Sigmoid colon (tissue), 3 donors: ENCODE data around the gene WDR33.

Source experiments
- POLR2A ChIP-seq, 2 donors: fragments of 450-650 bp; IDR thresholded peaks; one replicate each; pipeline ENCODE4 v1.6.1; 2016; ENCODE audit warnings: antibody characterized with exemption in 2 of 2, mild to moderate bottlenecking in 2 of 2, moderate library complexity in 2 of 2
- TF ChIP-seq, protein P1 (sequence below), 4 experiments: fragments of 450-650 bp in 3 of 4; fragments of 200-600 bp in 1 of 4; IDR thresholded peaks; one replicate each; pipeline ENCODE4 v1.5.1; 2016 to 2019; ENCODE audit warnings: antibody characterized with exemption in 4 of 4, mild to moderate bottlenecking in 3 of 4, moderate library complexity in 2 of 4

DNA sequence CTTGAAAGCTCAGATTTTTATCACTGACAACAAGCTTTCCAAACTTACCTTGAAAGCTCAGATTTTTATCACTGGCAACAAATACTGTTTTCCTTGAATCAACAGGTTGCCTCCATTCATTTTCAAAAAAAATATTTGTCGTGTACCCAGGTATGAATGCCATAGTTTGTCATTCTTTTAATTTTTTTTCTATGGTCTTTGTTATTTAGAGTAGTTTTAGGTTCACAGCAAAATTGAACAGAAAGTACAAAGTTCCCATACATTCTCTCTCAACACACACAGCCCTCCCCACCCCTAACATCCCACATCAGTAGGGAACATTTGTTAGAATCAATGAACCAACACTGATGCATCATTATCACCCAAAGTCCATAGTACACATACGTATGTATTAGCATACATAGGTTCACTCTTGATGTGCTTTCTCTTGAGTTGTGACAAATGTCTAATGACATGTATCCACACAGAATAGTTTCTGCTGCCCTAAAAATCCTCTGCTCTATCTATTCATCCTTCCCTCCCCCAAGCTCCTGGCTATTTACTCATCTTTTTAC lies 25.9 kb downstream of the WDR33 start:
- TF ChIP-seq, protein P1, sequence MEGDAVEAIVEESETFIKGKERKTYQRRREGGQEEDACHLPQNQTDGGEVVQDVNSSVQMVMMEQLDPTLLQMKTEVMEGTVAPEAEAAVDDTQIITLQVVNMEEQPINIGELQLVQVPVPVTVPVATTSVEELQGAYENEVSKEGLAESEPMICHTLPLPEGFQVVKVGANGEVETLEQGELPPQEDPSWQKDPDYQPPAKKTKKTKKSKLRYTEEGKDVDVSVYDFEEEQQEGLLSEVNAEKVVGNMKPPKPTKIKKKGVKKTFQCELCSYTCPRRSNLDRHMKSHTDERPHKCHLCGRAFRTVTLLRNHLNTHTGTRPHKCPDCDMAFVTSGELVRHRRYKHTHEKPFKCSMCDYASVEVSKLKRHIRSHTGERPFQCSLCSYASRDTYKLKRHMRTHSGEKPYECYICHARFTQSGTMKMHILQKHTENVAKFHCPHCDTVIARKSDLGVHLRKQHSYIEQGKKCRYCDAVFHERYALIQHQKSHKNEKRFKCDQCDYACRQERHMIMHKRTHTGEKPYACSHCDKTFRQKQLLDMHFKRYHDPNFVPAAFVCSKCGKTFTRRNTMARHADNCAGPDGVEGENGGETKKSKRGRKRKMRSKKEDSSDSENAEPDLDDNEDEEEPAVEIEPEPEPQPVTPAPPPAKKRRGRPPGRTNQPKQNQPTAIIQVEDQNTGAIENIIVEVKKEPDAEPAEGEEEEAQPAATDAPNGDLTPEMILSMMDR (IDR thresholded peaks at IDR 0.05): no peak
- TF ChIP-seq POLR2A (IDR thresholded peaks at IDR 0.05): no peak
